Measurements from ENCODE around the gene ABR. TPM values are rescaled to one million over a fixed set of nuclear protein-coding genes. Genes with fewer than 3 reads are reported as not detected.

Gene ABR
- polyA plus RNA-seq, 2 of the 4 experiments (the other 2 are of a cell fraction) = 70.9 to 73.8 TPM

DNA sequence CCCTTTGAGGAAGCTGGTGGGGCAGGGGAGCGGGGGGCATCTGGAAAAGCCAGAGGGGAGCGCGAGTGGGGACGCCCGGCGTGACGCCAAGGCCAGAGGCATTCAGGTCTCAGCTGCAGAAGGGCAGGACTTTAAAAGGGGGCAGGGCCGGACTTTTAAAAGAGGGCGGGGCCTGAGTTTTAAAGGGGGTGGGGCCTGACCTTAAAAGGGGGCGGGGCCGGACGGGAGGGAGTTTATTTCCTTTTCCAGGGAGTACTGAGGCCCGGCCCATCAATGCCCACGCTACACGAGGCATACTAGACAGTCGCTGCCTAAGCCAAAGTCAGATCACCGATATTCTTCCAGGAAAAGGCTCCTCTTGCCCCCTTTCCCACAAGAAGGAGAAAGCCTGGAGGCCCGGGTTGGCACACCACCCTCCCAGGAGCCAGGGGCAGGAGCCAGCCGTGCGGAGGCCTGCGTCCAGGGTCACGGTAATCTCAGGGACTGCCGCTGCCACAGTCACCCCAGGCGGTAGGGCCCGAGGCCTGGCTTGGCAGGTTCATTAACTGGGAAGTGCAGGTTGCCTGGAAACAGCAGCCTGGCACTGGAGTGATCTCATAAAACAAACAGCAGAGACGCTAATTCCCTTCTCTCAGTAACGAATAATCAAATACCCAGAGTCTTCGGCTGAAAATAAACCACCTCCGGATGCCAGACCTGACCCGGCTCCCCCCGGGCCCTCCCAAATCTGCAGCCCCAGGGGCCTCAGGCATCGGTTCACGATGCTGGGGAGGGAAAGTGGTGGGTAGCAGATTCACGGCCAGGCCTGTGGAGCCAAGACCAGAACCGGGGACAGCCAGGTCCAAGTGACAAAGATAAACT is 92.2 kb downstream of the ABR start (continued):
- TF ChIP-seq, protein P1, sequence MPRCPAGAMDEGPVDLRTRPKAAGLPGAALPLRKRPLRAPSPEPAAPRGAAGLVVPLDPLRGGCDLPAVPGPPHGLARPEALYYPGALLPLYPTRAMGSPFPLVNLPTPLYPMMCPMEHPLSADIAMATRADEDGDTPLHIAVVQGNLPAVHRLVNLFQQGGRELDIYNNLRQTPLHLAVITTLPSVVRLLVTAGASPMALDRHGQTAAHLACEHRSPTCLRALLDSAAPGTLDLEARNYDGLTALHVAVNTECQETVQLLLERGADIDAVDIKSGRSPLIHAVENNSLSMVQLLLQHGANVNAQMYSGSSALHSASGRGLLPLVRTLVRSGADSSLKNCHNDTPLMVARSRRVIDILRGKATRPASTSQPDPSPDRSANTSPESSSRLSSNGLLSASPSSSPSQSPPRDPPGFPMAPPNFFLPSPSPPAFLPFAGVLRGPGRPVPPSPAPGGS (IDR thresholded peaks at IDR 0.05) = no peak
- TF ChIP-seq RCOR1 (IDR thresholded peaks at IDR 0.05; ENCODE audit: low read depth, low read length) = no peak
- no peak for TF ChIP-seq HEYL (CRISPR knock-in tag; IDR thresholded peaks at IDR 0.05)
- TF ChIP-seq CEBPB (IDR thresholded peaks at IDR 0.05) = no peak
- TF ChIP-seq, protein P2, sequence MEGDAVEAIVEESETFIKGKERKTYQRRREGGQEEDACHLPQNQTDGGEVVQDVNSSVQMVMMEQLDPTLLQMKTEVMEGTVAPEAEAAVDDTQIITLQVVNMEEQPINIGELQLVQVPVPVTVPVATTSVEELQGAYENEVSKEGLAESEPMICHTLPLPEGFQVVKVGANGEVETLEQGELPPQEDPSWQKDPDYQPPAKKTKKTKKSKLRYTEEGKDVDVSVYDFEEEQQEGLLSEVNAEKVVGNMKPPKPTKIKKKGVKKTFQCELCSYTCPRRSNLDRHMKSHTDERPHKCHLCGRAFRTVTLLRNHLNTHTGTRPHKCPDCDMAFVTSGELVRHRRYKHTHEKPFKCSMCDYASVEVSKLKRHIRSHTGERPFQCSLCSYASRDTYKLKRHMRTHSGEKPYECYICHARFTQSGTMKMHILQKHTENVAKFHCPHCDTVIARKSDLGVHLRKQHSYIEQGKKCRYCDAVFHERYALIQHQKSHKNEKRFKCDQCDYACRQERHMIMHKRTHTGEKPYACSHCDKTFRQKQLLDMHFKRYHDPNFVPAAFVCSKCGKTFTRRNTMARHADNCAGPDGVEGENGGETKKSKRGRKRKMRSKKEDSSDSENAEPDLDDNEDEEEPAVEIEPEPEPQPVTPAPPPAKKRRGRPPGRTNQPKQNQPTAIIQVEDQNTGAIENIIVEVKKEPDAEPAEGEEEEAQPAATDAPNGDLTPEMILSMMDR (IDR thresholded peaks at IDR 0.05) = no peak
- TF ChIP-seq, protein P3, sequence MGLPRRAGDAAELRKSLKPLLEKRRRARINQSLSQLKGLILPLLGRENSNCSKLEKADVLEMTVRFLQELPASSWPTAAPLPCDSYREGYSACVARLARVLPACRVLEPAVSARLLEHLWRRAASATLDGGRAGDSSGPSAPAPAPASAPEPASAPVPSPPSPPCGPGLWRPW (IDR thresholded peaks at IDR 0.05) = no peak
- 0 out of 2 replicates have a peak, but pooled peaks have one; percentile 22 for TF ChIP-seq JUNB (IDR thresholded peaks at IDR 0.05)
- TF ChIP-seq HOXA7 (CRISPR knock-in tag; IDR thresholded peaks at IDR 0.05) = no peak
- TF ChIP-seq NR3C1 (IDR thresholded peaks at IDR 0.05) = no peak
- TF ChIP-seq RNF2 (IDR thresholded peaks at IDR 0.05; ENCODE audit: borderline replicate concordance, low read depth) = no peak
- TF ChIP-seq POLR2A (IDR thresholded peaks at IDR 0.05; ENCODE audit: low read length) = no peak; the same call in 1 of the 2 replicates
- TF ChIP-seq GATA3 (IDR thresholded peaks at IDR 0.05; ENCODE audit: borderline replicate concordance) = no peak
- no peak for TF ChIP-seq SMC3 (IDR thresholded peaks at IDR 0.05)
- no peak for TF ChIP-seq TFCP2L1 (CRISPR knock-in tag; IDR thresholded peaks at IDR 0.05)
- TF ChIP-seq FOSB (CRISPR knock-in tag; IDR thresholded peaks at IDR 0.05) = no peak
- TF ChIP-seq BHLHE40 (IDR thresholded peaks at IDR 0.05; ENCODE audit: low read depth, low read length) = no peak
- TF ChIP-seq EHF (CRISPR knock-in tag; IDR thresholded peaks at IDR 0.05) = 0 out of 2 replicates have a peak, but pooled peaks have one; percentile 55
- TF ChIP-seq MAZ (IDR thresholded peaks at IDR 0.05; ENCODE audit: borderline replicate concordance, low read depth, low read length) = no peak
- TF ChIP-seq SREBF2 (IDR thresholded peaks at IDR 0.05) = no peak
- TF ChIP-seq ZFP36 (IDR thresholded peaks at IDR 0.05; ENCODE audit: borderline replicate concordance, partially characterized antibody) = no peak
- no peak for TF ChIP-seq KDM1A (IDR thresholded peaks at IDR 0.05; ENCODE audit: low read depth)
- no peak for TF ChIP-seq FOXS1 (CRISPR knock-in tag; IDR thresholded peaks at IDR 0.05)
- TF ChIP-seq CHD2 (IDR thresholded peaks at IDR 0.05; ENCODE audit: low read length, partially characterized antibody) = no peak
- TF ChIP-seq, protein P4, sequence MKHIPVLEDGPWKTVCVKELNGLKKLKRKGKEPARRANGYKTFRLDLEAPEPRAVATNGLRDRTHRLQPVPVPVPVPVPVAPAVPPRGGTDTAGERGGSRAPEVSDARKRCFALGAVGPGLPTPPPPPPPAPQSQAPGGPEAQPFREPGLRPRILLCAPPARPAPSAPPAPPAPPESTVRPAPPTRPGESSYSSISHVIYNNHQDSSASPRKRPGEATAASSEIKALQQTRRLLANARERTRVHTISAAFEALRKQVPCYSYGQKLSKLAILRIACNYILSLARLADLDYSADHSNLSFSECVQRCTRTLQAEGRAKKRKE (CRISPR knock-in tag; IDR thresholded peaks at IDR 0.05; ENCODE audit: low read depth) = no peak

DNA sequence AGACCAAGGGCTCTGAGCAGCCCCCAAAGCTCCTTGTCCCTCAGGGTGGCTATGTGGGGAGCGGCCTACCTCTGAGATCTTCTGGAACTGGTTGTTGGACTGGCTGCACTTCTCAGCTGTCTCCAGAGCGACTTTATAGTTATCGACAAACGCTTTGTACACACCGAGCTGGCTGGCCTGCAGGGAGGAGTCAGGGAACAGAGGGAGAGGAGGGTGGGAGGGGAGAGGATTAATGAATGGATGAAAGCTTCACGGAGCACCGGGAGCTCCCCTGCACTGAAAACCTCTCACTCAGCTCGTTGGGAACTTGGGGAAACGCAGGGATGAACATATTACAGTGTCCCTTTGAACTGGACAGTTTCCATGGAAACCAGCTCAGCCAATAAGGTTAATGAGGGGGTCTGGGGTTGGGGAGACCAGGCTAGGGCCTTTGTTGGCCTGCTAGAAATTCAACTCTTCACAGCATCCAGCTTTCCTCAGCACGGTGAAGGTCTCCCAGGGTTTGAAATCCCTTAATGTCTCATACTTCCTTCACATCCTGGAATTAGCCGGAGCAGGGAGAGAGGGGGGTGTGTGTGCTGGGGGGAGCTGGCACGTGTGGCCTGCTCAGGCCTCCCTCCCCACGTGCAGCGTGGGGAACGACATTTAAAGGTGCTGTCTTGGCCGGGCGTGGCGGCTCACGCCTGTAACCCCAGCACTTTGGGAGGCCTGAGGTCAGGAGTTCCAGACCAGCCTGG is 96.2 kb downstream of the ABR start:
- H3K4me2 ChIP-seq = no peak overlapping the region
- CTCF ChIA-PET = interaction anchor here (0.6 to 4.8 kb wide), 7 partner anchors 10 to 104 kb away, joined by 4 to 23 read pairs (median 5); no protein-coding TSS in a partner anchor
- POLR2A ChIA-PET = no interaction called here
- peaks cover 55% of the 10 kb centered on the region for H3K4me1 ChIP-seq
- no peak overlapping the region for H3K27ac ChIP-seq
- TF ChIP-seq SMC3 (IDR thresholded peaks at IDR 0.05) = no peak
- TF ChIP-seq CHD4 (IDR thresholded peaks at IDR 0.05; ENCODE audit: borderline replicate concordance) = no peak
- TF ChIP-seq, protein P3 (IDR thresholded peaks at IDR 0.05) = no peak
- TF ChIP-seq HOXA7 (CRISPR knock-in tag; IDR thresholded peaks at IDR 0.05) = no peak
- no peak for TF ChIP-seq RAD21 (conservative IDR thresholded peaks at IDR 0.05 in 1 of 2, IDR thresholded peaks at IDR 0.05 in 1 of 2)
- no peak for TF ChIP-seq POLR2AphosphoS2 (conservative IDR thresholded peaks at IDR 0.05; ENCODE audit: low read length)
- no peak for TF ChIP-seq ZFP36 (IDR thresholded peaks at IDR 0.05; ENCODE audit: borderline replicate concordance, partially characterized antibody)
- no peak for TF ChIP-seq JUN (IDR thresholded peaks at IDR 0.05)
- no peak for TF ChIP-seq GATA3 (IDR thresholded peaks at IDR 0.05; ENCODE audit: borderline replicate concordance)
- no peak for TF ChIP-seq BHLHE40 (IDR thresholded peaks at IDR 0.05; ENCODE audit: low read depth, low read length)
- TF ChIP-seq HOXB13 (CRISPR knock-in tag; IDR thresholded peaks at IDR 0.05; ENCODE audit: low read depth) = no peak
- no peak for TF ChIP-seq ZSCAN20 (CRISPR knock-in tag; IDR thresholded peaks at IDR 0.05)
- TF ChIP-seq KDM5A (IDR thresholded peaks at IDR 0.05) = no peak
- TF ChIP-seq, protein P5, sequence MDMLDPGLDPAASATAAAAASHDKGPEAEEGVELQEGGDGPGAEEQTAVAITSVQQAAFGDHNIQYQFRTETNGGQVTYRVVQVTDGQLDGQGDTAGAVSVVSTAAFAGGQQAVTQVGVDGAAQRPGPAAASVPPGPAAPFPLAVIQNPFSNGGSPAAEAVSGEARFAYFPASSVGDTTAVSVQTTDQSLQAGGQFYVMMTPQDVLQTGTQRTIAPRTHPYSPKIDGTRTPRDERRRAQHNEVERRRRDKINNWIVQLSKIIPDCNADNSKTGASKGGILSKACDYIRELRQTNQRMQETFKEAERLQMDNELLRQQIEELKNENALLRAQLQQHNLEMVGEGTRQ (IDR thresholded peaks at IDR 0.05) = no peak
- TF ChIP-seq CBX8 (IDR thresholded peaks at IDR 0.05) = no peak
- 92% methylated on average over 19 of the region's 19 CpGs for WGBS (ENCODE audit: missing lambda C conversion rate)
- no peak overlapping the region for H3K4me3 ChIP-seq
- ATAC-seq = no peak
- no peaks in the 10 kb centered on the region for H3K9me3 ChIP-seq
- DNase-seq (ENCODE audit: low read depth in 1 of 2, low spot score in 1 of 2) = no peak
- FAIRE-seq = no peak
